Lower leg skin (tissue), 3 donors: Measurements from ENCODE around the gene SNN.

Experiments
- CTCF ChIP-seq, 3 donors: fragments of 450-650 bp; IDR thresholded peaks; one replicate each; pipeline ENCODE4 v1.5.1; 2016; ENCODE audit warnings: antibody characterized with exemption in 3 of 3, mild to moderate bottlenecking in 3 of 3, moderate library complexity in 2 of 3
- POLR2A ChIP-seq, 2 donors: fragments of 450-650 bp; IDR thresholded peaks; one replicate each; pipeline ENCODE4 v1.6.1; 2016 to 2017; ENCODE audit warnings: antibody characterized with exemption in 2 of 2, mild to moderate bottlenecking in 1 of 2, moderate library complexity in 1 of 2

- TF ChIP-seq CTCF (IDR thresholded peaks at IDR 0.05) = no peak
- no peak for TF ChIP-seq POLR2A (IDR thresholded peaks at IDR 0.05)
Measured at GRCh38 chr16:11688520-11688886, 20.2 kb downstream of the SNN start.
